Keratinocyte (primary cell): ENCODE data around the gene PRDM11.

Experiments used
- CTCF ChIP-seq, 3 experiments: IDR thresholded peaks in 1 of 3; conservative IDR thresholded peaks in 1 of 3; optimal IDR thresholded peaks in 1 of 3; 2 replicates in 2 of 3; 3 replicates in 1 of 3; pipeline versions ENCODE3 to v1.5.1; 2011; ENCODE audit warnings: low read length in 3 of 3, mild to moderate bottlenecking in 3 of 3, moderate library complexity in 2 of 3, control low read depth in 1 of 3, inconsistent platforms in 1 of 3; ENCODE audit not compliant: insufficient read depth in 2 of 3; ENCODE audit errors: extremely low read depth in 1 of 3
- EZH2 ChIP-seq: IDR thresholded peaks from one replicate; pipeline ENCODE4 v1.6.1; 2012; ENCODE audit warnings: inconsistent platforms, mild to moderate bottlenecking, low read length, moderate library complexity

GRCh38 chr11:45254070-45254469 is 107.6 kb downstream of the PRDM11 start:
- TF ChIP-seq CTCF (optimal IDR thresholded peaks at IDR 0.05 in 1 of 3, IDR thresholded peaks at IDR 0.05 in 1 of 3, conservative IDR thresholded peaks at IDR 0.05 in 1 of 3; ENCODE audit: extremely low read depth in 1 of 3, insufficient read depth in 2 of 3, low read length in 3 of 3) (no peak), EZH2 (no peak)
